Stimulated activated CD8-positive, alpha-beta memory T cell treated with anti-CD3 and anti-CD28 coated beads, Interleukin-15, amount 100 ng/mL, for 24 hours (primary cell): ENCODE measurements around the gene THEM5.

Source experiments
- DNase-seq: peaks from one replicate; pipeline ENCODE4 v3.0.0-alpha.2; 2020; ENCODE audit warnings: low read depth

The THEM5 gene

DNA sequence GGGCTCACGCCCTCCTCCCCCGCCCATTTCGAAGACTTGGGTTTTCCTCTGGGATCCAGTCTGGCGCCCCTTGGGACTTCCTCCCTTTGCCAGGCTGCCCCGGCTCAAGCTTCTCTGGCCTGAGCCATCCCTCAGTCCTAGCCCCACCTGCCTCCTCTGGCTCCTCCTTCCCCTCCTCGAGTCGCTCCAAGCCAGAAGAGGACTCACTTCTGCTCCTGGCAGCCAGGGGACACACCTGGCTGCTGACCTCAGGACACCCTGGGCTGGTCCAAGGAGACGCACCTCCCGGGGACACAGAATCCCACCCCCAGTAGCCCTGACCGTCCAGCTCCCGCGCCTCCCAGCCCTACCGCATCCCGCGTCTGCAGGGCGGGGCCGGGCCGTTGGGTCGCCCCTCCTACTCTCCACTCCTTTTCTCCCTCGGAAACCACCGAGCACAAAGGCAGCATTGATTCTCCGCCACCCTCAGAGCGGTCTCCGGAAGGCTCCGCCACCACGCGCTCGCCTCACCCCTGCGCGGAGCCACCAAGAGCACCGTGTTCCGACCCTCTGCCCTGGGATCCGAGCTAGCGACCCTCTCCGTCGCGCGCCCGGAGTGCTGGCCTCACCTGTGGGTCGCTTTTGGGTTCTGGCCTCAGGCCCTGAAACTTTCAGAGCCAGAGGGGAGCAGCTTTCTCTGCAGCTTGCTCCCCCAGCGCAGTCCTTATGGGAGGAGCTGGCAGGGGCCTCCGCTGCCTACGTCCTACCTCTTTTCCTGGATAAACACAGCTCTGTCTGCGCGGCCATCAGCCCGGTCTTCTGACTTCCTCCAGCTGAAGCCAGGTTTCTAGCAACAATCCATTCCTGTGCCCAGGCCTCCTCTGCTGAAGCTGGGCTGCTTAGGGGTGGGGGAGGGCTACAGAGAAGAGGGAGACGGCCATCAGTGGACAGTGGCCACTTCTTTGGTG is 13.8 kb downstream of the THEM5 start, which contains the start of gene C2CD4D:
Gene C2CD4D (minus strand): TSS at position 364 of the 947 bp plus-strand sequence. CDS start 831 bp downstream, outside the sequence.
- DNase-seq = no peak

DNA sequence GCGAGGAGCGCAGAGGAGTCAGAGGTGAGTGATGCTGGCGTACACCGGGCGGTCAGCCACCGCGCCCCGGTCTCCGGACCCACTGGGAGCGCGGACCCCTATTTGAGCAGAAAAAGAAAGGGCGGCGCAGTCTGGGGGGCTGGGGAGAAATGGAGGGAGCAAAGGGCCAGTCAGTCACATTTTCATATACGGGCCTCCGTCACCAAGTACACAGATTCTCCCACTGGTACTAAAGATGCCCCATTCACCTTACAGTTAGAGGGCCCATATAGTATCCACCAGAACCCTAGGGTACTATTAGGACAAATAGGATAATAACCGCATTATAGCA is 14.5 kb downstream of the THEM5 start:
- DNase-seq = no peak

DNA sequence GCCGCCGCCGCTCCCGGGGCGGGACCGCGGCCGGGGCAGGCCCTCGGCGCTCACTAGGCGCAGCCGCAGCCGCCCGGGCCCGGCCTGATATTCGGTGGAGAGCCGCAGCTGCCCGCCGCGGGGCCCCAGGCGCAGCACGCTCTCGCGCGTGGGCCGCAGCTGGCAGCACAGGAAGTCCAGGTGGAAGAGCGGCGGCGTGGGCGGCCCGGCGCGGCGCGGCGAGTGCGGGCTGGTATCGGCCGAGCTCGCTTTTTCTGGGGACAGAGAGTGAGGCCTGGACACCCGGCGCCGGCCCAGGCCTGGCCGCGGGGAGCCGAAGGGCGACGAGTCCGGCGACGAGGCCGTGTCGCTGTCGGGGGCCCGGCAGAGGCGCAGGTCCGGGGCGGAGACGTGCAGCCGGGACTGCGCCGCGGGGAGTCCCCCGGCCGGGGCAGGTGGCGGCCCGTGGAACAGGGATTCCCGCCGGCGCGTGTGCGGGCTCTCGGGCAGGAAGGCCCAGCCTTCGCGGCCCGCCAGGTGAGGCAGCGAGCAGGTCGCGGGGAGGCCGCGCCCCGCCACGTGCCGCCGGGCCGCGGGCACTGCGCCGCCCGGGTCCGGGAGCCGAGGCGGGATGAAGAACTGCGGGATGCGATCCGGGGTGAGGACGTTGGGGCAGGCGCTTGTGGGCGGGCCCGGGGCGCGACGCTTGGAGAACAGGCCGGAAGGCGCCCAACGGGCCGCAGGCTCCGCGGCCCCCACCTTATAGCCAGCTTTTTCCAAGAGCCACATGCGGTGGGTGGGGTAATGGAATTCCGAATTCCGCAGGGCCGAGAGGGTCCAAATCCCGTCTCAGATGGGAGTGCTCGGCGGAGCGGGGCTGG is 15.1 kb downstream of the THEM5 start:
- no peak for DNase-seq

DNA sequence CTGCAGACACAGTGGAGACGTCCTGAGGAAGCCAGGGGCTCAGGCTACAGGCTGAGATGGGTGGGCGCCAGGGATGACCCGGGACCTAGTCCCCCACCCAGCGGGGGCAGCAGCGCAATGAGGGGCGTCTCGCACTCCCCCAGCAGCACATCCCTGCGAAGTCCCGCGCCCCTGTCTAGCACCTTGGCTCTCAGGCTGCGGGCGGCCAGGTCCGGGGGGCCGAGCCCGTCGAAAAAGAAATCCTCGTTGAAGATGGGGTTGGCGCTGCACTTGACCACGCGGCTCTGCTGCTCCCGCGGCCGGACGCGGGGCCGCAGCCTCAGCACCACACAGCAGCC is 15.7 kb downstream of the THEM5 start:
- no peak for DNase-seq

DNA sequence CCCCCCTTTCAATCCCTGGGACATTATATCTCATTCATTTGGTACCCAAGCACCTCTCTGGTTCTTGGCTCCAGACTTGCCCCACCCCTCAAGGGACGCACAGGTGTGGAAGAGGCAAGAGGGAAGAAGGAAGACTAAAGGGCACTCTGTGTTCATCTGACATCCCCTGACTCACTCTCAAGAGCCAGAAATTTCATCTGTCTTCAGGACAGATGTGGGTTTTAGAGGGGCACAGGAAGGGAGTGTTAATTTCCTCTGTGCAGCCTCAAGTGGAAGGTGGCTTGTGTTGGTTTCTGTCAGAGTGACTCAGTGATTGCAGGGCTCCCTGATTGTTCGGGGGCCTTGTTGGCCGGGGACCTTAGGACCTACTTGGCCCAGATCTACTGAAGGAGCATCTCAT is 16.3 kb downstream of the THEM5 start:
- DNase-seq = no peak

DNA sequence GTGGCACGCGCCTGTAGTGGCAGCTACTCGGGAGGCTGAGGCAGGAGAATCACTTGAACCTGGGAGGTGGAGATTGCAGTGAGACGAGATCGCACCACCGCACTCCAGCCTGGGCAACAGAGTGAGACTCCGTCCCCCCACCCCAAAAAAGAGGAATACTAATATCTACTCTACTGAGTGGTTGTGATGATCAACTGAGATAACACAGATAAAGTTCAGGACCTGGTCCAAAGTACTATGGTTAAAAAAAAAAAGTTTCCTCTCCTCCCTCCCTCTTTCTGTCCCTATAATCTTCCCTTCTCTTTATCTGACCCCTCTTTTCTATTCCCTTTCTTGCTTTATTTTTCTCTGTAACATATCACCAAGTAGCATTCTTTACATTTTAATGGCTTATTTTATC is 17.9 kb downstream of the THEM5 start:
- DNase-seq = no peak

DNA sequence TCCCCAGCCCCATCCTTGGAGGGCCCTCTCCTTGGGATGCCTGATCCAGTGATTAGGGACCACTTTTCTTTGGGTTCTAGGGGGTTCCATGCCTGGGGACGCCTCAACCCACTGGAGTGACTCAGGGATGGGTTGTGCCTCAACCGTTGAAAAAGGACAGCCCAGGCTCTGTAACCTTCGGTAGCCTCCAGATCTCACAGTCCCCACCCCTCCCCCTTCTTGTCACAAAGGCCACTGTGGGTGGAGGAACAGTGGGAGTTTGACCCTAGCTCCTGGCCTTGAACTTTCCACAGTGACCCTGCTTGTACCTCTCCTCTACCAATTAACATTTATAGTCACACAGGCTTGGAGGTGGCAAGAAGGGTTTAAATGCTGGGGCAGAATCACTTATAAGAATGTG is 19.3 kb downstream of the THEM5 start:
- no peak for DNase-seq

DNA sequence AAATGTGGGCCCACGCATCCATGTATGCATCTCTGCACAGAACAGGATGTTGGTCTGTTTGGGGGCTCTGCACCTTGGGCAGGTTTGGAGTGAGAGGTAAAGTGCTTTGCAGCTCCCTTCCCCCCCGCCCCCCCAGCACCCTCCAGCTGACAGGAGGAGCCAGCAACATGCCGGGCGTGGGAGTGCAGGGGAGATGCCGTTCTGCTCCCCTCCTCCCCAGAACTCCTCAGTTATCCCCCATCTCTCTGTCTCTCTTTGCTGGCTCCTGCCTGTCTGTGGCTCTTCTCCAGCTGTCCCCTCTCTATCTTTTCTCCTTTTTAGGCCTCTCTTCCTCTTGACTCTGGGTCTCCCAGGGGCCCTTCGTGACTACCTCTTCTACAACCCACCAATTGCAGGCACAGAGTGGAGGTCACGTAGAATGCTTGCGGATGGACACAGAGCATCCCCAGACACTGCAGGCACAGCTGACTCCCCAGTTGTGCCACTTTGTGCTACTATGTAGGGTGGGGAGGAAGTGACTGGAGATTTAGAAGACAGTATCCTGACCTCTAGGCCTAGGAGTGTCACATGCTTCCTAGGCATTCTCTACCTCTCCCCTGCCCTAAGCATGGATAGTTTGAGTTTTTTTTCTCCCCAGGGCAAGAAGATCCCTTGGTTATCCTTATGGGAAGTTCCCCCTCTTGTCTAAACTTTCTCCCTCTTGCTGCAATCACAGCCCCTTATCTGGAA is 20.2 kb downstream of the THEM5 start:
- no peak for DNase-seq

DNA sequence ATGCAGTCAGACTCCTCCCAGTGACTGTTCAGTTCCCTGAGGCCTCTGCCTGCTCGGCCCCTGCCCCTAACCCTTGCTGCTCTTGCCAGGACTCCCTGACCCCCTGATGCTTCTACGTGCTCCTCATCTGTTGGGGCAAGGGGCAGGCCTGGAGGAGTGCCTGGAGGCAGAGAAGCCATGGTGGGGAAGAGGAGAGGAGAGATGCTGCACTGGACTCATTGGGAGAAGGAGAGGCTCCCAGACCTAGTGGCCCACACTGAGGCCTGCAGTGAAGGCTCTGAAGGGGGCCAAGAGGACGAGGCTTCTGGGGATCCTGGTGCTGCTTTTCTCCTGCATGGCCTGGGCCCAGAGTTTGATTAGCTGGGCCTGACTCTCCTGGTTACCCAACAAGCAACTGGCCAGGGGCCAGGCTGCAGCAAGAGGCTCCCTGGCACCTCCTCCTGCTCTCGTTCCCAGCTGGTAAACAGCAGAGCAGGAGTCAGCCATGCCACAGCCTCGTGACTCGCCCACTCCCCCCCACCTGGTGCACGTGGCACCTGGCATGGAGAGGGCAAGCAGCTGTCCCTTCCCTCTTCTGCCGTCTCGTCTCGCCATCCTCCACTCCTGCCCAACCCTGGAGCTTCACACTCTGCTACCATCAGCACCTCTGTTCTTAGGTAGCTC is 21.1 kb downstream of the THEM5 start:
- no peak for DNase-seq

DNA sequence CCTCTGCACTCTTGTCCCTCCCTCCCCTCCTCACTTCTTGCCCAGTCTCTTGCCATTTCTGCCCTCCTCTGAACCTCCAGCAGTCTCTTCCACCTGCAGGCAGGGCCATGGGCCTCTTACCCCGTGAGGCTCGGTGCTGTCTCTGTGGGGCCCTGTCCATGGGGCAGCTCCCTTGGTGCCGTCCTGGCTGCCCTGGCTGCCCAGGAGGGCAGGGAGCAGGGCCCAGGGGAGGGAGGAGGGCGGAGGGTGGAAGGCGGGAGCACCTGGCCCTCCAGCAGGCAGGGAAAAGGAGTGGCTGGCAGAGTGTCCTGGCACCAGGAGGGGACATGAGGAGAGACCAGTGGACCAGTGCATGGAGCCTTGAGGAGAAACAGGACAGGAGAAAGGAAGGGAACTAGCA is 21.9 kb downstream of the THEM5 start, which contains the start of gene RORC:
Gene RORC (minus strand): TSS at position 198 of the 400 bp plus-strand sequence. CDS start 38 bp downstream, at position 160.
- DNase-seq = no peak

DNA sequence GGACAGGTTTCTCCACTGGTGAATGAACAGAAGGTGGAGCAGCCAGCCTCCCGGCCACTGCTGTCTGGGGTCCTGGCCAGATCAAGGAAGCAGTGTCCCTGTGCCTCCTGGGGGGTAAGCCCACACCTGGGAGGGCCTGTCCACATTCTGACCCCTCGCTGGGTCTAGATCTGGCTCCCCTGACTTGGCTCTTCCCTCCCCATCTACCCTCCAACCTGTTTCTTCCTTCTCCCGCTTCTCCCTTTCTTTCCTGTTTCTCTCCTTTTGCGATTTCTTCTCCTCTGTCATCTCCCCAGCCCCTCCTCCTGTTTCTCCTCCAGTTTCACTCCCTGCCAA is 22.3 kb downstream of the THEM5 start:
- no peak for DNase-seq

DNA sequence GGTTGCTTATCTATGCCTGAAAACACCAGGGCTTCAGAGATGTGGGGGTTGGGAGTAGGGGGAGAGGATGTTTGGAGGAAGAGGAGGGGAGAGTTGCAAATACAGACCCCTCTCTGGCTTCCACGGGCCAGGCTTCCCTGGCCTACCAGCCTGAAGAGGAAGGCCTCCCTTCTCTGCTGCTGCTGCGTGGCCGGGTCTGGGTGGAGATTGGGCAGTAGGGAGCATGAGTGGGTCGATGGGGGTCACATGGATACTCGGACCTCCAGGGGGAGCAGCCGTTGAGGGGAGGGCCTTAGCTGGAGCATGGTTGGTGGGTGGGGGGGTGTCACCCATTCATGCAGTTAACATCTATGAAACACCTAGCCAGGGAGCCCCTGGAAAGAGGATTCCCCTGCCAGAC is 23.5 kb downstream of the THEM5 start:
- DNase-seq = no peak

DNA sequence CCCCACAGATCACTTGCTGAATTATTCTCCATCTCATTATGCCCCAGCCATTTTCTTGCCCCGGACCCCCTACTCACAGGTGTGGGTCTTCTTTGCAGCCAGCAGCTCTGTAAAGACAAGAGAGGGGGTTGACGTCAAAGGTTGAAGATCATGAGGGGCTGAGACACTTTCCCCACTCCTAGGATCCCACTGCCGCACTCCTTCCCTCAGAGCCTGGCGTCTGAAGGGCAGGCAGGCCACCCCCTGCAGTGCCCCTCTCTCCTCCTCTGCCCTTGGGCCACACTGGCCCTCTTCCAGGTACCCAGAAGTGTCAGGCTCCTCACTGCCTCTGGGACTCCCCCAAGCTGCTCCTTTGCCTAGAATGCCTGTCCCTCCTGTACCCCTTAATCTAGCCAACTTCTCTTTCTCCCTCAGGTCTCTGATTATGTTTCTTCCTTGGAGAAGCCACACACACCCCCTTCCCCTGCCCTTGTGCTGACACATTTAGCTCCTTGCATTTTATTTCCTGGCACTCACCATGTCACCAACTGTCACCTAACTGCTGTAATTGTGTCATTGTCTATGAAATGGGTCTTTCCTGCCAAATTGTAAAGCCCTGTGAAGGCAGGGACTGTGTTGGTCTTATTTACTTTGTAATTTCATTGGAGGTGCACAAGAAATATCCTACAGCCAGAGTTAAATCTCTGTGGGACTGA is 24.0 kb downstream of the THEM5 start:
- no peak for DNase-seq

DNA sequence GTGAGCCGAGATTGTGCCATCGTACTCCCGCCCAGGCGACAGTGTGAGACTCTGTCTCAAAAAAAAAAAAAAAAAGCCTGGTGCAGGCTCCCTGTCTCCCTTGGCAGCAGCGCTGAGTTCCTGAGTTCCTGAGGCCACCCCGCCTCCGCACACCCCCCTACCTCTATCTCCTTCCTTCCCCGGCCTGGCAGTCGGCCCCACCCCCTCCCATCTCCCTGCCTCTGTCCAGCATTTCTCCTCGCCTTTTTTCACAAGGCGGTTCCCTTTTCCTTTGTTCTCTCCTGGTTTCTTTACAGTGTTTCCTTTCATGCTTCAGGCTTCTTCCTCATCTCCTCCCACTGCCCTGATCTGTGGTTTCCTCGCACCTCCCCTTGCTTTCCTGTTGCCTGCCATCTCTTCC is 24.6 kb downstream of the THEM5 start:
- DNase-seq = no peak

DNA sequence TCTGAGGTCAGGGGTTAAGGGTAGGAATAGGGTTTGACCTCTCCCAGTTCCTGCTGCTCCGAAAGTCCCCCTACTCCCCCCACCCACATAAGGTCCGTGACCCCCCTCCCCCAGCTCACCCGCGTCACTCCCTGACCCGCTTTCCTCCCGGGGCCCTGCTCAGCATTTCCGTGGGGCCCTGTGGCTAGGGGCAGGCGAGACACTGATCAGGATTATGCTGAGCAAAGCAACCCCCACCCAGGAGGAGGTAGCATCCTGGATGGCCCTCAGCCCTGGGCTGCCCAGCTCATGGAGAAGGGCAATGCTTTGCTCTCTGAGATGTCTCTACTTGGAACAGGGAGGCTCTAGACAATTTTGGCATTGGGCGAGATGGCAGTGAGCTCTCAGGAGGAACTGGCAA is 25.7 kb downstream of the THEM5 start:
- DNase-seq = no peak

DNA sequence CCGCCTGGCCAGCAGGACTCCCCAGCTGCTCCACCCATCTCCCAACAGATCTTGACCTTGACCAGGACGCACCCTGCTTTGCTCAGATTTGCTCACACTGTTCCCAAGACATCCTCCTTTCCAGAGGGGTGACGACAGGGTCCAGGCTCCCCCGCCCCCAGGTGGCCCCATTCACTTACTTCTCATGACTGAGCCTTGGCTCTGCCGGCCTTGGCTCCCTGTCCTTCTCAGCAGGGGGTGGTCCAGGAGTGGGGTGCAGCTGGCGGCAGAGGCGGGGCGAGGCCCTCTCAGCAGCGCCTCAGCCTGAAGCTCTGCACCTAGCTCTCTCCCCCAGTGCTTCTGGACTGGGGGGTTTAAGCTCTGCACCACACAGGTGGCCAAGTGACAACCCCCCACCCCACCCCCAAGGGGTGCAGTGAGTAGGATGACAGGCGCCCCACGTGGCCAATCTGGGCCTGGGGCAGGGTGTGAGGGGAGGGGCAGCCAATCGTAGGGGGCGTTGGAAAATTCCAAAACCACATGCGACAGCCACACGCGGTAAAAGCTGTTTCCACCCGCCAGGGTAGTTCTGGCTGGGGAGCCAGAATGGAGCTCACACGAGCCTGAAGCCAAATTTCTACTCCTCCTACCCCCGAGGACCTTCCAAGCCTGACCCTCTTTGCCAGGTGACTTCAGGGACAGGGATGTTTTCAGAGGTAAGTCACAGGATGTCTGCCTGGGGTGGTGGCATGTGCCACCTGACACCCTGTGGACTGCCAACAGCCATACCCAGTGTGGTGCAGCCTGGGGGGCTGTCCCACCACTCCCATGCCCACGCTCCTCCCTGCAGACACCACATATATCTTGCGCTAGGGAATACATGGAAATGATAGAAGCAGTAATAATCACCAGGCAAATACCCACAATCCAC is 27.5 kb downstream of the THEM5 start:
- DNase-seq = no peak

DNA sequence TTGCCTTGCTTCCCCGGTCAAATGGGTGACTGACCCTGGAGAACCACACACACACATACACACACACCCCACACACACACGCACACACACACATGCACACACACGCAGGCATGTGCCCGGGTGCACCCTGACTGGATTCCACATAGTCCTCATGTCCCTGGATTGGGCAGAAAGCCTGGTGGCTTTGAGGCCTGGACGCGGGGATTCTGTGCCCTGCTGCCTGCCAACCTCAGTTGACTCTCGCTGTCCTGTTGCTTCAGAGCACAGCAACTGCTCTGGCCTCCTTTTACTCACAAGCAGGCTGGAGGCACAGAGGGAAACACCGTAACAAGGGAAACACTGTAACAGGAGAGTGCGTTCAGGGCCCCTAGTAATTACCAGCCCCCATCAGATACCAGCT is 28.3 kb downstream of the THEM5 start:
- no peak for DNase-seq

DNA sequence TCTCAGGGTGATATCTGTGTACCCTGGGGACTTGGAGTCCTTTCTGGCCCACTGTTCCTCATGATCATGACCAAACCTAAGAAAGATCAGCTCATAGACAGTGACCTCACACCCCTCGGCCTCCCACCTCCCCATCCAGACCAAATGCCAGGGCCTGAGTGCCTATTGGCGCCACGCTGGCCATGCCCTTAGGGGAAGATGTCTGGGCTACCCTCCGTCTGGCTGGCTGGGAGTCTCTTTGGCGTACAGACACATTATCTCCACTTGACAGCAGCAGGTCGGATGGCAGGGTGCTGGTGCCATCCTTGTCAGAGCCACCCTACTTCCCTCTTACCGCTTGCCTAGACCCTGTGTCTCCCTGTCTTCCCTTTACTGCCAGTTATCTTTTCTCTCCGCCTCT is 30.3 kb downstream of the THEM5 start:
- DNase-seq = no peak

DNA sequence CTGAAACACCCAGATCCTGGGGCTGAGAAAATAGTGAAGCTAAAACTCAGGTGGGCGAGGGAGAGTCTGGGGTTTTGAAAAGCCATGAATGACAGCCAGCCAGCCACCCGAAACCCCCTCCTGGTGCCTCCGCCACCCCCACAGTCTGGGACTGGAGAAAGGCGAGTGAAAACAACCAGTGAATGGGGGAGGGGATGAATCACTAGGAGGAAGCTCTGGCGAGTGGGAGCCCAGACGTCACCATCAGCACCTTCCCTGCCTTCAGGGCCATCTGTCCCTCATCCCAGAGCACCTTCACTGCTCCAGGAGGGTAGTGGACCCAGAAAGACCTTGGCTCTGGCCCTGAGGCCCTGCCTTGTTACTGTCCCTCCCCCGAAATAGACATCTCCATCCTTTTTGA is 31.1 kb downstream of the THEM5 start:
- DNase-seq = no peak

DNA sequence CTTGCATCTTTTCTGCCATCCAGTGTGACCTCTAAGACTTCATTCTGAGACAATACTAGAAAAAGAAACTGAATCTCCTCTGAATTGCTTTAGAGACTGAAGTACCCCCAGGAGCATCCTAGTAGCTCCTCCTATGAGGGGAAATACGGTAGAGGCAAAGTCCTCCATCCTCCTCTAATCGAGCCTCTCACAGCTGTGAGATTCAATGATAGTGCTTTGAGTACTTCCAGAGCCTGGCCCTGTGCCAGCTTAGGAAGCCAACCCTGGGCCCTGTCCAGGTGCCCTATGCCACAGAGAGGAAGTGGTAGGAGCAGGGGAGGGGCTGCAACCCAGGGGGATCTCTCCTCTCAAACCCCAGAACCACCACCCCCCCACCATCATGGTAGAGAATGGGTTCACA is 32.6 kb downstream of the THEM5 start:
- DNase-seq = no peak
